ENCODE data around the gene FKBP4. TPM values are rescaled to one million over a fixed set of nuclear protein-coding genes. Genes with fewer than 3 reads are reported as not detected.

The FKBP4 gene
- total and polyA plus RNA-seq, 2 of the 13 experiments (the other 11 are each of a cell fraction or from before 2014, with no cell fraction given) = 25.7 to 66.1 TPM

GRCh38 chr12:2812290-2813213 is 17.8 kb downstream of the FKBP4 start, which contains the start of gene ITFG2 (continued):
- TF ChIP-seq ZNF407 (CRISPR knock-in tag; IDR thresholded peaks at IDR 0.05; ENCODE audit: not compliant biosample characterization) = peak; percentile 82
- TF ChIP-seq BCLAF1 (IDR thresholded peaks at IDR 0.05) = no peak
- TF ChIP-seq MXI1 (IDR thresholded peaks at IDR 0.05; ENCODE audit: borderline replicate concordance, low read depth, low read length) = peak; percentile 76; the same call in 2 of the 3 replicates
- TF ChIP-seq ZSCAN31 (CRISPR knock-in tag; IDR thresholded peaks at IDR 0.05; ENCODE audit: low read depth) = no peak
- TF ChIP-seq DMTF1 (CRISPR knock-in tag; IDR thresholded peaks at IDR 0.05) = no peak
- no peak for TF ChIP-seq ZNF576 (CRISPR knock-in tag; IDR thresholded peaks at IDR 0.05)
- no peak for TF ChIP-seq ZSCAN30 (CRISPR knock-in tag; IDR thresholded peaks at IDR 0.05)
- TF ChIP-seq KLF12 (CRISPR knock-in tag; IDR thresholded peaks at IDR 0.05; ENCODE audit: borderline replicate concordance) = peak; percentile 77
- peak; percentile 97 for TF ChIP-seq RFX1 (IDR thresholded peaks at IDR 0.05)
- peak; percentile 96 for TF ChIP-seq POGK (CRISPR knock-in tag; conservative IDR thresholded peaks at IDR 0.05)
- TF ChIP-seq ZZZ3 (CRISPR knock-in tag; IDR thresholded peaks at IDR 0.05; ENCODE audit: borderline replicate concordance) = peak; percentile 98
- no peak for TF ChIP-seq ZNF446 (CRISPR knock-in tag; IDR thresholded peaks at IDR 0.05)

Data from HepG2 (cell line).